ENCODE results near the gene BICD1.

GRCh38 chr12:32367381-32367780 is 260.7 kb downstream of the BICD1 start:
- TF ChIP-seq CTCF (IDR thresholded peaks at IDR 0.05) (no peak), POLR2A (IDR thresholded peaks at IDR 0.05) (no peak)

Data from right lobe of liver (tissue), 4 donors.